HepG2 (cell line): ENCODE data around the gene DYNC2LI1.

ENCODE experiments used
- ETV5 ChIP-seq: IDR thresholded peaks from 2 replicates; pipeline ENCODE4 v1.6.1; 2018; ENCODE audit warnings: missing biosample characterization, missing genetic modification reagents, inconsistent platforms, borderline replicate concordance
- FOXA1 ChIP-seq, 2 experiments: fragments of 450-650 bp in 1 of 2; sonication (generic) in 1 of 2; formaldehyde crosslinking in 1 of 2; IDR thresholded peaks; 2 replicates each; pipeline versions ENCODE4 v1.4.0 to v1.6.1; 2016 to 2020; ENCODE audit warnings: missing genetic modification reagents in 1 of 2
- MYC ChIP-seq: sonication (generic); formaldehyde crosslinking; IDR thresholded peaks from 2 replicates; pipeline ENCODE4 v1.9.0; 2021; ENCODE audit warnings: missing genetic modification reagents, borderline replicate concordance
- POLR2AphosphoS5 ChIP-seq: IDR thresholded peaks from 2 replicates; pipeline ENCODE4 v1.6.1; 2012; ENCODE audit warnings: low read depth, low read length
- RAD21 ChIP-seq: fragments of 450-650 bp; formaldehyde crosslinking; IDR thresholded peaks from 2 replicates; pipeline ENCODE4 v1.5.0; 2020; ENCODE audit warnings: mild to moderate bottlenecking
- SATB2 ChIP-seq: sonication (generic); formaldehyde crosslinking; IDR thresholded peaks from 2 replicates; pipeline ENCODE4 v1.5.0; 2020; ENCODE audit warnings: missing genetic modification reagents
- YEATS2 ChIP-seq: sonication (generic); formaldehyde crosslinking; IDR thresholded peaks from 2 replicates; pipeline ENCODE4 v1.4.0; 2020; ENCODE audit warnings: missing genetic modification reagents, borderline replicate concordance
- TF ChIP-seq, protein P1 (sequence below): fragments of 450-650 bp; IDR thresholded peaks from 2 replicates; pipeline ENCODE4 v1.6.1; 2017
- TF ChIP-seq, protein P2 (sequence below): IDR thresholded peaks from 2 replicates; pipeline ENCODE4 v1.6.1; 2012; ENCODE audit warnings: inconsistent platforms
- TF ChIP-seq, protein P3 (sequence below): sonication (generic); formaldehyde crosslinking; IDR thresholded peaks from 2 replicates; pipeline ENCODE4 v1.5.0; 2020; ENCODE audit warnings: mild to moderate bottlenecking, missing genetic modification reagents

DNA sequence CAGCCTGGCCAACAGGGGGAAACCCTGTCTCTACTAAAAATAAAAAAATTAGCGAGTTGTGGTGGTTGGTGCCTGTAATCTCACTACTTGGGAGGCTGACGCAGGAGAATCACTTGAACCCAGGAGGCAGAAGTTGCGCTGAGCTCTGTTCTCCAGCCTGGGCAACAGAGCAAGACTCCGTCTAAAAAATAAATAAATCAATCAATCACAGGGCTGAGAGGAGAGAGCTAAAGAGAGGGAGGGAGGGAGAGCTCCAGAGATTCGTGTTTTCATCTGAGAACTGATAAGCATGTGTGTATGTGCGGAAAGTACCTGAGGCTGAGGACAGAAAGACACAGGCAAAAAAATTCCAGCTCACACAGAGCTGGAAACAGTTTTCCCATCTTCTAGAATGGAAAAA is 37.2 kb upstream of the DYNC2LI1 start:
- TF ChIP-seq RAD21 (CRISPR knock-in tag) (no peak), MYC (CRISPR knock-in tag) (no peak), FOXA1 (IDR thresholded peaks at IDR 0.05) (no peak), FOXA1 (CRISPR knock-in tag; IDR thresholded peaks at IDR 0.05) (no peak), YEATS2 (CRISPR knock-in tag) (no peak), POLR2AphosphoS5 (no peak), SATB2 (CRISPR knock-in tag) (no peak), ETV5 (CRISPR knock-in tag) (no peak)
- TF ChIP-seq, protein P1, sequence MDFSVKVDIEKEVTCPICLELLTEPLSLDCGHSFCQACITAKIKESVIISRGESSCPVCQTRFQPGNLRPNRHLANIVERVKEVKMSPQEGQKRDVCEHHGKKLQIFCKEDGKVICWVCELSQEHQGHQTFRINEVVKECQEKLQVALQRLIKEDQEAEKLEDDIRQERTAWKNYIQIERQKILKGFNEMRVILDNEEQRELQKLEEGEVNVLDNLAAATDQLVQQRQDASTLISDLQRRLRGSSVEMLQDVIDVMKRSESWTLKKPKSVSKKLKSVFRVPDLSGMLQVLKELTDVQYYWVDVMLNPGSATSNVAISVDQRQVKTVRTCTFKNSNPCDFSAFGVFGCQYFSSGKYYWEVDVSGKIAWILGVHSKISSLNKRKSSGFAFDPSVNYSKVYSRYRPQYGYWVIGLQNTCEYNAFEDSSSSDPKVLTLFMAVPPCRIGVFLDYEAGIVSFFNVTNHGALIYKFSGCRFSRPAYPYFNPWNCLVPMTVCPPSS: no peak
- TF ChIP-seq, protein P2, sequence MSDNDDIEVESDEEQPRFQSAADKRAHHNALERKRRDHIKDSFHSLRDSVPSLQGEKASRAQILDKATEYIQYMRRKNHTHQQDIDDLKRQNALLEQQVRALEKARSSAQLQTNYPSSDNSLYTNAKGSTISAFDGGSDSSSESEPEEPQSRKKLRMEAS: no peak
- TF ChIP-seq, protein P3, sequence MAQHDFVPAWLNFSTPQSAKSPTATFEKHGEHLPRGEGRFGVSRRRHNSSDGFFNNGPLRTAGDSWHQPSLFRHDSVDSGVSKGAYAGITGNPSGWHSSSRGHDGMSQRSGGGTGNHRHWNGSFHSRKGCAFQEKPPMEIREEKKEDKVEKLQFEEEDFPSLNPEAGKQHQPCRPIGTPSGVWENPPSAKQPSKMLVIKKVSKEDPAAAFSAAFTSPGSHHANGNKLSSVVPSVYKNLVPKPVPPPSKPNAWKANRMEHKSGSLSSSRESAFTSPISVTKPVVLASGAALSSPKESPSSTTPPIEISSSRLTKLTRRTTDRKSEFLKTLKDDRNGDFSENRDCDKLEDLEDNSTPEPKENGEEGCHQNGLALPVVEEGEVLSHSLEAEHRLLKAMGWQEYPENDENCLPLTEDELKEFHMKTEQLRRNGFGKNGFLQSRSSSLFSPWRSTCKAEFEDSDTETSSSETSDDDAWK: no peak
